Effector CD4-positive, alpha-beta T cell (primary cell): Measurements from ENCODE around the gene CDK11B.
"Not testable (repeated sequence)": the region's sequence is repeated elsewhere in the genome, so short reads cannot be mapped to it uniquely, and the experiment has no call there.

ENCODE experiments used
- DNase-seq: peaks from one replicate; pipeline ENCODE4 v3.0.0-alpha.2; 2020

Gene CDK11B

DNA sequence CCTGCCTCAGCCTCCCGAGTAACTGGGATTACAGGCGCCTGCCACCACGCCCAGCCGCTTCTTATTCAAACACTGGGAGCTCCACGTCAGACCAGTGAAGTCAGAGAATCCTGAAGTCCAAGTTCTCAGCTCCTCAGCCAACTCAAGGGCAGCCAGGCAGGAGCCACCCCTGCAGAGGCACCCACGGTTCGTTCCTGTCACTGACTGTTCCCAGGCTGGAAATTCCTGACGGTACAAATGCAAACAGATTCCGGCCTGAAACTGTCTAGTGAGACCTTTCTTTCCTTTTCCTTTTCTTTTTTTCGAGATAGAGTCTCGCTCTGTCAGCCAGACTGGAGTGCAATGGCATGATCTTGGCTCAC is 22.1 kb upstream of the CDK11B start:
- no peak for DNase-seq

DNA sequence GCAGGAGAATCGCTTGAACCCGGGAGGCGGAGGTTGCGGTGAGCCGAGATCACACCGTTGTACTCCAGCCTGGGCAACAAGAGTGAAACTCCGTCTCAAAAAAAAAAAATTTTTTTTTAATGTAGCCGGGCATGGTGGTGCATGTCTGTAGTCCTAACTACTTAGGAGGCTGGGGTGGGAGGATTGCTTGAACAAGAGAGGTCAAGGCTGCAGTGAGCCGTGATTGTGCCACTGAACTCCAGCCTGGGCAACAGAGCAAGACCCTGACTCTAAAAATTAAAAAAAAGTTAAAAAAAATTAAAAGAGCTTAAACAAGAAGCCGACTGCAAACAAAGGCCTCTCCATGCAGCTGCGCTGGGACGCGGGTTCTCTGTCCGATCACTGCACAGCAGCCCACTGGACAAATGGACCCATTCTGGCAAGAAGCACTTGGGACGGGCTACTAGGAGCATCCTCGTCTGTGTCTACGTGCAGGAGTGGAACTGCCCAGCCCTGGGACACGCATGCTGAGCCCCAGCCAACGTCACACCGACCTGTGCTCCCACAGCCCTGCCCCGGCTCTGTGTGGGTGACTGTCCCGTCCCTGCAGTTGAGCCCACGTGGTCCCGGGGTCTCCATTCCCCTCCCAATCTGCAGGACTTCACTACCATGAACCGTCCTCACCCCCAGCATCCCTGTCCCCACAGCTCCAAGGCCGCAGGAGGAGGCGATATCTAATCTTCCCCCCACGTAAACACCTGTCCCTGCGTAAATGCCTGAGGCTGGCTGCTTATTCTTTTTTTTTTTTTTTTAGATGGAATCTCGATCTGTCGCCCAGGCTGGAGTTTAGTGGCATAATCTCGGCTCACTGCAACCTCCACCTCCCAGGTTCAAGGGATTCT is 21.5 kb upstream of the CDK11B start:
- DNase-seq: no peak

DNA sequence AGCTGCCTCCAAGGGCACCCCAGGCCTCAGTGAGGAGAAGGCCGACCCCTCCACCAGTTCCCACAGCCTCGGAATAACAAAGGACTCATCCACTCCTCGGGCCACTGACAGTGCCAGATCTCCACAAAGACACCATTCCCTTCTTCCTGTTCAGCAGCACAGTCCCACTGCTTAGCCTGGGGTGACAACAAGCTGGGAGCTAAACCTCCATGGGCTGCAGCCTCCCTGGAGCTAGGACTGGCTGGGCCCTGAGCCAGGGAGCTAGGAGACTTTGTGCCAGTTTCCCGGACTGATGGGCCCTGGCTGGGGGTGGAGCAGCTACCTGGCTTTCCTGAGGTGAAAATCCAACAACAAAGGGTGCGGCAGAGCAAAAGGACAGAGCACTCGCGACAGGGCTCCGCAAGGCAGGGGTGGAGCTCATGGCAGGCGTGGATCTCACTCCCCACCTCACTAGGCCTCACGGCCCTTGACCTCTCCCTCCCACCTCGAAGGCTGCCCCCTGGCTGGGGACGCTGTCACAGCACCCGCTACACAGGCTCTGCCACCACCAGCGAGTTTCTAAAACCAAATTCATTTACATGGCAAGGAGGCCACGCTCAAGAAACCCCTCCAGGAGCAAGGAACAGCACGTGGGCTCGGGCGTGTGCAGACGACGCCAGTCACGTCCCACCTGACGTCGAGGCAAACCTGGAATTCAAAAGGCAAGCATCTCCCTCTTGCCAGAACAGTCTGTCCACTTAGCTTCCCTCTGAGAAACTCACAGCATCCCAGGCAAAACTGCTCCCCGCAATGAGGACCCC is 20.0 kb upstream of the CDK11B start:
- DNase-seq: peak; percentile 23

DNA sequence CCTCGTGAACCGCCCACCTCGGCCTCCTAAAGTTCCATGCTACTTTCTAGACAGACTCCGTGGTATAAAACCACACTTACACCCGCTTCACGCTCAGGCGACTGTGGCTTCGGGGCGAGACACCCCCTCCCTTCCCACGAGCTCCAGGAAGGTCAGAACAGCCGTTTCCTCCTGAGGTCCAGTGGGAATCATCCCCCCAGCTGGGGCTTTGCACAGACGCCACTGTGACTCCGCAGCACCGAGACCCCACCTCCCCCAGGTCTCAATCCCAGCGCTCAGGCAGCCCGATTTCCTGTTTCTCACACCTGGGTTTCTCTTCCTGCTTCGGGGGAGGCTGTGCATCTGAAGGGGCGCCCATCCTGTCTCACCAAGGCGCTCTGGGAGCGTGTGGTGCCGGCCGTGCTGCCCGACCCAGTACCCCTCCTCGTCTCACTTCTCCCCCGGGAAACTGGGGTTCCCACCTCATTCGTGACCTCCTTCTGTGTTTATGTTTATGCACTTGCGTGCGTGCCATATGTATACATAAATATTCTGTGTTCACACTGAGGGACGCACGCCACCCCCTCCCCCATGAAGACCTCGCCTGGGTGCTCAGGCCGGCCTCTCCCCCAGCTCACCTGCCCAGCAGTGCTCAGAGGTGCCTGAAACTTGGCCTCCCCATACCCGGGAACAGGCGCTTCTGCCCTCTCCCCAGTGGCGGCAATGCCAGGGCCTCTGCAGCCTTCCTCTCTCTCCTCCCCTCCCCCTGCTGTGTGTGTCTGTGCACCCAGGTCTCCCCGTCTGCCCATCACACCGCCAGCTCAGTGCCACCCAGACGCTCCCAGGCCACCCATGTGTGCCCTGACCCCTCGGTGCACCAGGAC is 19.1 kb upstream of the CDK11B start:
- peak; percentile 39 for DNase-seq

DNA sequence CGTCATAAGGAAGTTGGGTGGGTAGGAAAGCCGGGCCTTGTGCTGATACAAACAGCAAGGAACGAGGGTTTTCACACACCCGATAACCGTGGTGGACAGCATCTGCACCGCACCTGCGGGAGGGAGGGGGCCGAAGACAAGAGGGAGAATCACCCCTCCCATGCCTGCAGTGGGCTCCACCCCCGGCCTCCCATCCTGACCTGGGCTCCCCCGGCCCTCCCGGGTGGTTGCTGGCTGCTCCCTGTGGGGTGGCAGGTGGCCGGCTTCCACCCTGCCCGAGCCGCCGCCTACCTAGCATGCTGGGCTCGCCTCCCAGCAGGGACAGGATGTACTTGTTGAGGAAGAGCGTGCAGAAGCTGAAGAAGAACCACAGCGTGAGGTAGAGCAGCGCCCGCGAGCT is 17.3 kb upstream of the CDK11B start:
- DNase-seq: not testable (repeated sequence)

DNA sequence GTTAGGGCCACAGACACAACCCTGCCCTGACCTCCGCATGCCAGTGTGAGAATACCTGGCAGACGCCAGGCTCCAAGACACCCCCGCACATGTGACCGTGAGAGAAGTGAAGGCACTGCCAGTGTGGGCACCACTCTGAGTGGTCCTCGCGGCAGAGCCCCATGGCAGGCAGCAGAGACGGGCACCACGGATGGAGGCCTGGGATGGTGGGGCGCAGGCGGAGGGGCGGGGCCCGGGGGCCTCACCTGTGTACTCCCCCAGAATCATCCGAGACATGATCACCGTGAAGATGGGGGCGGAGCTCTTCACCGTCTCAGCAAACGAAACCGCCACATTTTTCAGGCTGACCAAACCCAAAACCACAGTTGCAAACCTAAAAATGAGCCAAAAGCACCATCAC is 16.4 kb upstream of the CDK11B start:
- not testable (repeated sequence) for DNase-seq

DNA sequence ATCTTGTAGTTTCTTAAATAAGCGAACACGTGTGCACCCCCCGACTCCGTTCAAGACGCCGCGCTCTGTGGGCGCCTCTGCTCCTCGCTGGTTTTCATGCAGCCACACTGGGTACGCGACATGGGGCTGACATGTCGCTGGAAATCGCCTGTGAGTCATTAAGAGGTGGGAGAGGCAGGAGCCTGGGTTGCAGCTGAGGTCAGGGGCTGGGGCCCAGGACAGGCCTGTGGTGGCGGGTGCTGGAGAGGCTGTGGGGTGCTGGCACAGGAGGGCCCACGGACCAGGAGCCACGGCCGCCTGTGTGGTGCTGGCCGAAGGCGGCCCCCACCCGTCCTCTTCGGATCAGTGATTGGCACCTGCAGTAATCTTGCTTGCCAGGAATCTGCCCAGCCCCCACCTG is 16.0 kb upstream of the CDK11B start:
- not testable (repeated sequence) for DNase-seq

DNA sequence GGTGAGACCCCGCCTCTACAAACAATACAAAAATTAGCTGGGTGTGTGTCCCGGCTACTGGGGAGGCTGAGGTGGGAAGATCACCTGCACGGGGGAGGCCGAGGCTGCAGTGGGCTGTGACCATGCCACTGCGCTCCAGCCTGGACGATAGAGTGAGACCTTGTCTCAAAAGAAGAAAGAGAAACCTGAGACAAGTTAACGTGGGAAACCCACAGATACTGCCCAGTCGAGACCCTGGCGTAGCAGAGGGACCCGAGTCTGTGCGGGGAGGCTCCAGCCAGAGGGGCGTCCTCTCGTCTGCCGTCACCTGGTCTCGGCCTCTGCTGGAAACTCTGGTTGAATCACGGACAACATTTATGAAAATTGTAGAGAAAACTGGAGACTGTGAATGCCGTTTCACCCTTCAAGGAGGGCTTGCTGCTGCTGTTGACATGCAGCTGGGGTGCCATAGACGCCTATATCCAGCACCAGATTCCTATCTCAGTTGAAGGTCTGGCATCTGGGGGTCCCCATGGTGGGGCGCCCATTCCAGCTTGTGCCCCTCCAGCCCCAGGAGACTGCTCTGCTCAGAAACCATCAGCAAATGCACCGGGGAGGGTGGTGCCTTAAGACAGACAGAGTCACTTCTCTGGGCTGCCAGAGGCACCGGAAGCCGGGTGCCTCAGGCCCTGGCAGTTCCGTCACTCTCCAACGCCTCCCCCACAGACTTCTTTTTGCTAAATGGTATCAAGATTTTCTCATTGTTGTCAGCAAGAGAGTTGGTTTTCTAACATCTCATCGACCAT is 13.6 kb upstream of the CDK11B start:
- no peak for DNase-seq

DNA sequence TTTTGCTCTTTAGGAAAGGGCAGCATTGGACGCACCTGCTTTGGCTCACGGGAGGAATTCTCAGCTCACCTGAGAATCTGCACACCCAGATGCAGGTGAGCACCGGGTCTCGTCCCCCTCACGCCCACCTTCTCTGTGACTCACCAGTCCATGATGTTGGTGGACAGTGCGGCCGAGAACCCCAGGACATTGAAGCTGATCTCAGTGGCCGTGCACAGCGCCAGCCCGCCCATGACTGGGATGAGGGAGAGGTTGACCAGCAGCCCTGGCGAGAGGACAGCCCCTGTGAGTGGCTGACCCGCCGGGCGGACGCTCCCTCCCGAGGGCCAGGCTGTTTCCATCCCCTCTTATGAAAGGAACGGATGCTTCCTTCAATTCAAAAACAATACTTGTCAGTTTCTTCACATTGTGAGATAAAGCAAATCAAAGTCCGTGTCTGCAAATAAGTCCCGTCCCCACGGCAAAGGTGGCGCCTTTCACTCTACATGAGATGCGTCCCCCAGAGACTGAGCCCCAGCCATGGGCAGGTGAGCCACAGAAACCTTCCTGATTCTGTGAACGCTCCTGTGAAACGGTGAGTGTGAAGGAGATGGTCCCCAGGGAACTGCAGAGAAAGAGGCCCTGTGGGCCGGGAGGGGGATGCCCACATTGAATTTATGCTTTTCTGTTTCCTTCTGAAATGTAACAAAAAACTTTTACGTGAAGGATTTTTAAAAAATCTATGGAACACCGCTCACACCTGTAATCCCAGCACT is 12.7 kb upstream of the CDK11B start:
- DNase-seq: no peak

DNA sequence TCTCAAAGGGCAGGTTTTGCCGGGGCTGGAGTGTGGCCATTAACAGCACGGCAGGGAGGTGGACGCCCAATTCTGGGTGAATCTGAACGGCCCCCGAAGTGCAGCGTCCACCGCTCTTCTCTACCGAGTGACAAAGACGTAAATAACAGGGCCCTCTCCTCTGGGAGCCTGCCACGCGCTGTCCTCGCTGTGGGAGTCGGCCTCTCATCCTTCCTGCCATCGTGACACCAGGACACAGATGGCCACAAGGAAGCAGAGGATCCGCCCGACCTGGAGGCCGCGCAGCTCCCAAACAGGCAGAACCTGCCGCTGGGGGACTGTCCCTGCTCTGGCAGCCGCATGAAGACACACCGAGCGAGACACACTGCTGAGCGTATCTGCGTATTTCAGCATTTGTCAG is 12.1 kb upstream of the CDK11B start:
- DNase-seq: no peak

DNA sequence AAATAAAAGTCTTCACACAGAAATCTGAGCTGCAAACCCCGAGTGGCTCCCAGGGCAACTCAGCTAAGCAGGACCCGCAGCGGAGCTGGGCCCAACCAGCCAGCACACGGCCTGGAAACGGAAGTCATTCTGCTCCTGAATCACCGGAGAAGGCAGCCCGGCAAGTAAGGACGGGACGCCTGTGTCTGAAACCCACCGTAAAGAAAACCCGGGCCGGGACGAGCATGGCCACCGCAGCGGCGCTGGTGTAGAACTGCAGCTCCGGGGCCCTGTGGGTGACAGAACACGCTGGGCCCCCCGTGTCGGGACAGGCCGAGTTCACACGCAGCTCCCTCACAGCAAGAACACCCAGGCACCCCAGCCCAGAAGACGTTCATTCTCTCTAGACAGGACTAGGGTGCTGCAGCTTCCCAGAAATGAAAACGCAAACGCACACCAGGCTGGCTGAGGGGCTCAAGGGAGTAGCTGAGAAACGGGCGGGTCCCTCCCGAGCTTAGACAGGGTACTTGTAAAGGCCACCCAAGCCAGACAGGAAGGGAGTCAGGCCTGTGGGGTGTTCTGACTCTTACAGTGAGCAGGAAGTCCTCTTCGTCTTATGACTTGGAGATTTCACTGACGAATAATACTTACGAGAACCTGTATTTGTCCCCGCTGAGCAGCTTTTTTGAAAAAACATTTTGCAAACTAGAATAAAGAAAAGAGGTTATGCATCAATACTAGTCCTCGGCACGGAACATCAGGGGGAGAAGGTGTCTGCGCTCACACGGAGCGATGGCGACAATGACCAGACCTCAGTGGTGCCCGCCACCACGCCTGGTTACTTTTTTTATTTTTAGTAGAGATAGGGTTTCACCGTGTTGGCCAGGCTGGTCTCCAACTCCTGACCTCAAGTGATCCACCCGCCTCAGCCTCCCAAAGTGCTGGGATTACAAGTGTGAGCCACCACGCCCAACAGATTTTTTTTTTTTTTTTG is 10.9 kb upstream of the CDK11B start:
- no peak for DNase-seq

DNA sequence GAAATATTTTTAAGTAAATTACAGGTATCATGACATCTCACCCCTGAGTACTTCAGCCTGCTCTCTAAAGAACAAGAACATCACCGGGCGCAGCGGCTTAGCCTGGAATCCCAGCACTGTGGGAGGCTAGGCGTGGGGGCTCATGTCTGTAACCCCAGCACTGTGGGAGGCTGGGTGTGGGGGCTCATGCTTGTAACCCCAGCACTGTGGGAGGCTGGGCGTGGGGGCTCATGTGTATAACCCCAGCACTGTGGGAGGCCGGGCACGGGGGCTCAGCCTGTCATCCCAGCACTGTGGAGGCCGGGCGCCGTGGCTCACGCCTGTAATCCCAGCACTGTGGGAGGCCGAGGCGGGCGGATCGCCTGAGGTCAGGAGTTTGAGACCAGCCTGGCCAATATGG is 7.7 kb upstream of the CDK11B start:
- no peak for DNase-seq

DNA sequence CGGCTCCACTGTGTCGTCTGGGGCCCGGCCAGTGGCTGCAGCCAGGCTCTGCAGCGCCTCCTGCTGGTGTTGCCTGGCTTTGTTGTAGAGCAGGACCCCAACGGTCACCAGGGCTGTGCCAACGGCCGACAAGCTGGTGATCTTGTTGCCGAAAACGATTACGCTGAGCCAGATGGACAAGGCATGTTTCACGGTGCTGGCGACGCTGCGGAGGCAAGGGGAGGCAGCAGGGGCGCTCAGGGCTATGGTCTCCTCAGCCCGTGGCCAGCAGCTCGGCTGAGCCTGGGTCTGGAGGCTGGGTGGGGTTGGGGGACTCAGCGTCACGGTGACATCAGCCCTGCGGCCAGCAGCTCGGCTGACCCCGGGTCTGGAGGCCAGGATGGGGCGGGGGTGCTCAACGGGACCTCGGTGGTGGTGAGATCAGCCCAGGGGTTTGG is 7.0 kb upstream of the CDK11B start:
- DNase-seq: no peak

DNA sequence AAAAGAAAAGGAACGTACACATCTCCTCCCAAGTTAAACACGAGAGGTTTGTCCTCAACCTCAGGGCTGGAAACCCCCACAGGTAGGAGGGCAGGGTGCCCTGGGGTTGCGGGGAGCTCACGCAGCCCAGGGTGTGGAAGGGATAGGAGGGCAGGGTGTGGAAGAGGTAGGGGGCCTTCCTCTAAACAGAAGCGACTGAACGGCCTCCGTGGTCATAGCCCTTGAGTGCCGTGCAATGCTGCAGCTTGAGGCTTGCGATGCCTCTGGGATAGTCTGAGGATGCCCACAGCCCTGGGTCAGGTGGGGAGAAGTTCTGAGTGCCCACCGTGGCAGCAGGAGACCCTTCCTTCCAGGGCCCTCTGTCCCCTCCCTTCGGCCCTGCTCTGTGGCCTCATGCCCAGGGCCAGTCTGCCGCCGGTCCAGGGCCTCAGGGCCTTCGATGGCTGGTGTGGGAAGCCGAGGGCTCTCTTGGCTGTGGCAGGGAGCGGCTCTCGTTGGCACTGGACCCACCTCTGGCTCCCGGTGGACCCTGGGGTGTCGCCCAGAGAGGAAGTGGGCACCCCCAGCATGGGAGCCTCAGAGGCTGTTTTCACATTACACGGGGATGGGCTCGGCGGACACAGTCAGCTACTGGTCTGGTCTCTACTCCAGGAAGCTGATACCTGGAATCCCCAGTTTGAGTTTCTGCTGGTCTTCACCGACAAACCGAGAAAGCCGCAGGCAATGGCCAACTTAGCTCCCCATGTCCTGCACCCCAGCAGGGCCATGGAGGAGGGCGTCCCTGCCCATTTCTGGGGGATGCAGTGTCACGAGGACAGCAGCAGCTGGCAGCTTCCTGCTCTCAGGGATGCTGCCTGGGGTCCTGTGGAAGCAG is 6.4 kb upstream of the CDK11B start:
- no peak for DNase-seq

DNA sequence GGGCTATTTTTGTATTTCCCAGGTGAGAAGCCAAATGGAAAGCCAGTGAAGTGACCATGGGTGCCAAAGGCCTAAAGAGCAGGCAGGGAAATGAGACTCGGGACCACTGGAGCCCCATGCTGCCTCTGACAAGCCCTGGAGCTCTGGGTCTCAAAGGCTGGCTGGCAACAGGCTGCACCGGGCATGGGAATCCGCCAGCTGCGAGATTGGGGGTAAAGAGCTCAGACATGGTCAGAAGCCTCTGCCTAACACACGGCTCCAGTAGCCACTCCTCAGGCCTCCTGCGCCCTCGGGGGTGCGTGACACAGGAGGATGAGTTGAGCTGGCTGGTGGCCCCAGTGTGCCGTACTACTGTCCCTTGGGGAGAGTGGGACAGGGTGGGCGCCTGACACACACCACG is 5.5 kb upstream of the CDK11B start:
- not testable (repeated sequence) for DNase-seq

DNA sequence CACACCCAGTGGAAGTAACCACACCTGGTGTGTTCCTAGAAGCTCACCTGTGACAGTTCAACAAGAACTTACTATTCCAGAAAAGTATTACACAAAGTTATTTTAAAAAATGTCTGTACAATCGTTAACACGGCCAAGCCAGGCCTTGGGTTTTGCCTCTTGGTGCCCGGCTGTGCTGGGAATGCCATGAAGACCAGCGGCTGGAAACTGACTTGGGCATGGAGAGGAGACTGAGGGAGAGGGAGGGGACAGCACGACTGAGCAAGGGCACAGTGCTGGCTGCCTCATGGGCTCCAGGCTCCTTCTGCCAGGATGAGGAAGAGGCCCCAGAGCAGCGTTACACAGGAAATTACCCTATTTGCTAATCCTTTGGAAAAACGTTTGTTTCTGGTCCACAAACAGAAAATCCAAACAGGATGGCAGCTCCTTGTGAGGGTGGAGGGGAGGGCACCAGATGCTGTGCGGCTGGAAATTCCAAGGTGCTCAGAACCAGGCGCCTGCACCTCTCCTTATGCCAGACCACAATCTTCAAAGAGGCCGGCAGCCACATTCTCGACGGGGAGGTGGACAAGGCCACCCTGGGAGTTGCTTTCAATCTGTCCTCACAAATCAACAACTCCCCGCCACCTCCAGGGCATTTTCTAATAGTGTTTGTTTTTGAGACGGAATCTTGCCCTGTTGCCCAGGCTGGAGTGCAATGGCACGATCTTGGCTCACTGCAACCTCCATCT is 4.2 kb upstream of the CDK11B start:
- DNase-seq: not testable (repeated sequence)

DNA sequence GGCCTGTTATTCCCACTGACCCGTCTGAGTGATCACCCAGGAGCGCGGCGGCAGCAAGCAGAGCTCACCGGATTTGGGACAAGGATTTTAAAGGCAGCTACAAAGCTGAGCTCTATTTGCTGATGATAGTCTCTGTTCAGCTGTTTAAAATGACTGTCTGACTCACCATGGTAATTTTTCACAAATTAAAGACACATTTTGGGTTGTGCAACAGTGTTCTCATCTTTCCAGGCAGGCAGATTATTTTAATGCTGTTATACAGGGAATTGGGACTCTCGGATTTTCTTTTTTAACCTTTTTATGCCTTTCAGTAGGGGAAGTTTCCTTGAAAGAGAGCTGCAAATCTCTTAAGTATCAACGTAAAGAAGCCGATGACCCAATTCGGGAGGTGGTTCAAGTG is 3.6 kb upstream of the CDK11B start:
- not testable (repeated sequence) for DNase-seq

DNA sequence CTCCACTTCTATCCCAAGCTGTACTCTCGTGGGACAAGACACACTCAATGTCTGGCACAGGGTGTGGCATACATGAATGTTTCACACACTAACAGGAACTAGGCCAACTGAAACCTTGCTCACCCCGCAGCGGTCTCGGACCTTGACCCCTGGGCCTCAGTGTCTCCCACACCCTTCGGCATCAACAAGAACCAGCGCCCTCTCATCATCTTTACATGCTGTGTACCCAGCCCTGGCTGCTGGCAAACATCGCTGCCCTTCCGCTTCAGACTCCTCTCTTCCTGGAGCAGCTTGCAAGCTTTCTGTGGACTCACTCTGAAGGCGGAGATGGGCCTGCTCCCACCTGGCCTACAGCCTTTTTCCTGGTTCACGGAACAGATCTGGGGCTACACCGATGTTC is 10.5 kb downstream of the CDK11B start:
- not testable (repeated sequence) for DNase-seq
